Prostate gland (tissue), 2 donors: ENCODE measurements around the gene PGF.

Experiments
- POLR2AphosphoS5 ChIP-seq: sonication (generic); formaldehyde crosslinking; IDR thresholded peaks from one replicate; pipeline ENCODE4 v1.6.1; 2017; ENCODE audit warnings: antibody characterized with exemption
- TF ChIP-seq, protein P1 (sequence below), 4 experiments: fragments of 200-600 bp in 2 of 4; fragments of 450-650 bp in 2 of 4; sonication (generic) in 2 of 4; IDR thresholded peaks; 1 replicate in 3 of 4; 2 replicates in 1 of 4; pipeline ENCODE4 v1.5.1; 2016 to 2019; ENCODE audit warnings: antibody characterized with exemption in 4 of 4, mild to moderate bottlenecking in 2 of 4, moderate library complexity in 2 of 4

GRCh38 chr14:74912111-74912510, 43.3 kb downstream of the PGF start:
- TF ChIP-seq, protein P1, sequence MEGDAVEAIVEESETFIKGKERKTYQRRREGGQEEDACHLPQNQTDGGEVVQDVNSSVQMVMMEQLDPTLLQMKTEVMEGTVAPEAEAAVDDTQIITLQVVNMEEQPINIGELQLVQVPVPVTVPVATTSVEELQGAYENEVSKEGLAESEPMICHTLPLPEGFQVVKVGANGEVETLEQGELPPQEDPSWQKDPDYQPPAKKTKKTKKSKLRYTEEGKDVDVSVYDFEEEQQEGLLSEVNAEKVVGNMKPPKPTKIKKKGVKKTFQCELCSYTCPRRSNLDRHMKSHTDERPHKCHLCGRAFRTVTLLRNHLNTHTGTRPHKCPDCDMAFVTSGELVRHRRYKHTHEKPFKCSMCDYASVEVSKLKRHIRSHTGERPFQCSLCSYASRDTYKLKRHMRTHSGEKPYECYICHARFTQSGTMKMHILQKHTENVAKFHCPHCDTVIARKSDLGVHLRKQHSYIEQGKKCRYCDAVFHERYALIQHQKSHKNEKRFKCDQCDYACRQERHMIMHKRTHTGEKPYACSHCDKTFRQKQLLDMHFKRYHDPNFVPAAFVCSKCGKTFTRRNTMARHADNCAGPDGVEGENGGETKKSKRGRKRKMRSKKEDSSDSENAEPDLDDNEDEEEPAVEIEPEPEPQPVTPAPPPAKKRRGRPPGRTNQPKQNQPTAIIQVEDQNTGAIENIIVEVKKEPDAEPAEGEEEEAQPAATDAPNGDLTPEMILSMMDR (IDR thresholded peaks at IDR 0.05) = no peak
- TF ChIP-seq POLR2AphosphoS5 = no peak
